HG02840 (cell line): ENCODE measurements around the gene DUSP14.
"Not testable (repeated sequence)": the region's sequence is repeated elsewhere in the genome, so short reads cannot be mapped to it uniquely, and the experiment has no call there.

ENCODE experiments used
- ATAC-seq: cut with Tn5 transposase; IDR thresholded peaks from one replicate; pipeline ENCODE4 v1.9.1; 2021; ENCODE audit warnings: mild to moderate bottlenecking, moderate library complexity, moderate number of reproducible peaks; ENCODE audit not compliant: unreplicated experiment, low FRiP score

The DUSP14 gene, protein sequence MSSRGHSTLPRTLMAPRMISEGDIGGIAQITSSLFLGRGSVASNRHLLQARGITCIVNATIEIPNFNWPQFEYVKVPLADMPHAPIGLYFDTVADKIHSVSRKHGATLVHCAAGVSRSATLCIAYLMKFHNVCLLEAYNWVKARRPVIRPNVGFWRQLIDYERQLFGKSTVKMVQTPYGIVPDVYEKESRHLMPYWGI

DNA sequence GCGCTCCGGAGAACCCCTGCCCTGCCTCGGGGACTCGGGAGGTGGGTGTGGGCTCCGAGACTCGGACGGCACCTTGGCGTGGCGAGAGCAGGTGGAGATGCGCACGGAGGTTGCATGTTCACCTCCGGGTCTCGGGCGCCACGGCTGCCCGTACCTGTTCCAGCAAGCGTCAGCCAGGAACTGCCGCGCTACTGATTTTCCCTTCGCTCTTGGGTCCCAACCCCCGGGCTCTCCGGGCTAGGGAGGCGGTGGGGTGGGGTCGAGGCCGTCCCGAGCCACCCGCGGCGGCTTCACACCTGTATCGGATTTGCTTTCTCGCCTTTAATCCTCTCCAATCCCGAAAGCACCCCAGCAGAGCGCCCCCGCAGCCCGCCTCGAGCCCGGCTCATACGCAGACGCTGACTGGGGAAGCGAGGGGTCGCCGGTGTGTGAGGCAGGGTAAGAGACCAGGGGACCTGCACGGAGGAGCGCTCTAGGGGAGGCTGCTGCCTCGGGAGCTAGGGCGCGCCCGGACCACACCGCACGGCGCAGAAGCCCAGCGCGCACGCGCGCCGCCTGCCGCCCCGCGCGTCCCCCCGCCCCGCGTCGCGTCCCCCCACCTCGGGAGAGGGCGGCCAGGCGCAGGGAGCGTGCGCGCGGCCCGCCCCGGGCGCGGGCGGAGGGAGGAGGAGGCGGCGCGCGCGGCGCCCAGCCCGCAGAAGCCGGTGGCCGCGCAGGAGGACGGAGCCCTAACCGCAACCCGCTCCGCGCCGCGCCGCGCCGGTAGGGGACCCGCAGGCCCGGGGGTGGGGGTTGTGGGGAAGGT is at the start of gene DUSP14:
TSS of gene DUSP14 (plus strand) at position 695 of the 805 bp plus-strand sequence. CDS start 22,382 bp downstream, outside the sequence.
- peak; percentile 69 for ATAC-seq

DNA sequence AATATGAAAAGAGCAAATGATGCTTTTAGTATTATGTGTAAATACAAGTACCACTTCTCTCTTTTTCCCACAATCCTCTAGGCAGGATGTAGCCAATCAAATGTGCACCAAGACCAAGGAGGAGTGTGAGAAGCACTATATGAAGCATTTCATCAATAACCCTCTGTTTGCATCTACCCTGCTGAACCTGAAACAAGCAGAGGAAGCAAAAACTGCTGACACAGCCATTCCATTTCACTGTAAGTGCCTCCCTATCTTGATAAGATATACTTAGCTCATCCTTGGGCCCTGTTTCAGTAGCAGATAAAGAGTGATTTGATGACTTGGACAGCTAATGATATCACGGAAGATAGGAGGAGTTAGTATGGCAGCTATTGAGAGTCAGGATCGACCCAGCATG is 49.3 kb upstream of the DUSP14 start:
- no peak for ATAC-seq

DNA sequence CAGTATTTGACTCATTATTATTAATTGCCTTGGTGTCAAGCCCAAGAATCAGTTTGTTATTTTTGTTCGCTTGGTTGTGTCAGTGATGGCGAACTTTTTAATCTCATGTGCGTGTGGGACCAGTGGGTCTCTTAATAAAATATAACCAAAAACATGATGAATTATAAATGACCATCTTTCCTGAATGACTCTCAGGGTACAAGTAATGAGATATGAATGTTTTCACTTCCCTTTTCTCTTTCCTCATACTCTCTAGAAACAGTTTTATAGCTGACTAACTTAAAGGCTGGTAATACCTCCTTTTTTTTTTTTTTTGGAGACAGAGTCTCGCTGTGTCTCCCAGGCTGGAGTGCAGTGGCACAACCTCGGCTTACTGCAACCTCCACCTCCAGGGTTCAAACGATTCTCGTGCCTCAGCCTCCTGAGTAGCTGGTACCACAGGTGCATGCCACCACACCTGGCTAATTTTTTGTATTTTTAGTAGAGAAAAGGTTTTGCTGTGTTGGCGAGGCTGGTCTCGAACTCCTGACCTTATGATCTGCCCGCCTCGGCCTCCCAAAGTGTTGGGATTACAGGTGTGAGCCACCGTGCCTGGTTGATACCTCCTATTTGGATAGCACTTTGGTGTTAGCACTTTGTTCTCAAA is 48.2 kb upstream of the DUSP14 start:
- ATAC-seq: not testable (repeated sequence)

DNA sequence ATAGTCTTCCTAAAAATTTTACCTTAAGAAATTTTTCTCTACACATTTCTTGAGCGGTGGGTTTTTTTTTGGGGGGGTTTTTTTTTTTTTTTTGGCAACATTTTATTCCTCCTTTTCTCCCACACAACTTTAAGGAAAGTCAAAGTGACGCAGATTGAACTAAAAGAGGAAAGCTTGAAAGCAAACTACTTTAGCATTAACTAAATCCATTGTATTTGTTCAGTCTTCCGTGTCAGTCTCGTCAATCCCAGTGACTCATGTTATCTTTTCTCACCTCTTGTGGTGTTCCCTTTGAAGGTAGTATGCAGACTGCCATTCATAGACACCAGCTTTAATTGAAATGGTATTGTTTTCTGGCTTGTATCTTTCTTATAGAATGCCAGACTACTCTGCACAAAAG is 43.7 kb upstream of the DUSP14 start:
- ATAC-seq: no peak

DNA sequence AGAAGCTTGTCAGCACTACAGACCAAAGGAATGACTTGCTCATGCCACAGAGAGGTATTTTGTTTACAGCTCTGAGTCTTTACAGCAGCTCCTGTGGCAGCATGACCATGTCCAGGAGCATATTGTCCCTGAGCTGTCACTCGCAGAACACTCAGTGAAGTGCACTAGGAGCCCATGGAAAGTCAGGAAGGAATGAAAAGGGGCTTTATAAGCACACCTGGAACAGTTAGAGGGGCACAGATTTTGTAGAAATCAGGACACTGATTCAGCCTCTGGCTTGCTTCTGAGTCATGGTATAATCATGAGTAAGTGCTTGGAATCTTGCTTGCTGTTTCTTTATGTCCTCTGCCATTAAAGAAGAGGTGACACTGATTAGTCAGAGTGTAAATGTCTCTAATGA is 42.0 kb upstream of the DUSP14 start:
- no peak for ATAC-seq

DNA sequence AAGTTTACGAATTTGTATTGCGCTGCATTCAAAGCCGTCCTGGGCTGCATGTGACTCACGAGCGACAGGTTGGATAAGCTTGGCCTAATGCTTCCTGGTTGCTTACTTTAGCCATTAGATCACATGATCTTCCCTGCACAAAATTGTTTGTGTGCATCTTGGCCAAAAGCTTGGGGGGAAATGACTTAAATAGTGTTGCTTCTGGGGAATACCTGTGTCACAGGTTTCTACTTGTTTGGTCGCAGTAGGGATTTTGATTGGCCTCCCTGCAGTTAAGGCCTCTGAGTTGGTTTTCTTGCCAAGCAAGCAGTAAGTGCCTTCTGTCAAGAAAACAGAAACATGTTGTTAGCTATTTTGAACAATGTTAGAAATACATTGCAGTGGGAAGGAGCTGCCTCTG is 39.6 kb upstream of the DUSP14 start:
- no peak for ATAC-seq

DNA sequence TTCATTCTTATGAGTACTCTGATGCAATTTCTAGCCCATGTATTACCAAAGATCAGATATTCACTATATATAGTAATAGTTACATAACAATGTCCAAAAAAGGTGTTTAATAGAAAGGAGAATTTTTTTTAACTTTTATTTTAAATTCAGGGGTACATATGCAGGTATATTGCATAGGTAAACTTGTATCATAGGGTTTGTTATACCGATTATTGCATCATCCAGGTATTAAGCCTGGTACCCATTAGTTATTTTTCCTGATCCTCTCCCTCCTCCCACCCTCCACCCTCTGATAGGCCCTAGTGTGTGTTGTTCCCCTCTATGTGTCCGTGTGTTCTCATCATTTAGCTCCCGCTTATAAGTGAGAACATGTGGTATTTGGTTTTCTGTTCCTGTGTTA is 31.9 kb upstream of the DUSP14 start:
- not testable (repeated sequence) for ATAC-seq

DNA sequence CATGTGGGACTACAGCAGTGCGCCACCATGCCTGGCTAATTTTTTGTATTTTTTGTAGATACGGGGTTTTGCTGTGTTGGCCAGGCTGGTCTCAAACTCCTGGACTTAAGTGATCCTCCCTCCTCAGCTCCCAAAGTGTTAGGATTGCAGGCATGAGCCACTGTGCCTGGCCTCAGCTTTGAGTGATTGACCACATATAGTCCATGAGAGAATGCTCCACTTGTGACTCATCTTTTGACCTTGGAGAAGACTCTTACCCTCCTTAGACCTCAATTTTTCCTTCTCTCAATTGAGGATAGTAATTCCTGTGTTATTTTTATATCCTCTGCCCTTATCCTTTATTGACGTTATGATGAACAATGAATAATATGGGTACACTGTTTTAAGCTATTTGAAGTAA is 30.9 kb upstream of the DUSP14 start:
- ATAC-seq: no peak

DNA sequence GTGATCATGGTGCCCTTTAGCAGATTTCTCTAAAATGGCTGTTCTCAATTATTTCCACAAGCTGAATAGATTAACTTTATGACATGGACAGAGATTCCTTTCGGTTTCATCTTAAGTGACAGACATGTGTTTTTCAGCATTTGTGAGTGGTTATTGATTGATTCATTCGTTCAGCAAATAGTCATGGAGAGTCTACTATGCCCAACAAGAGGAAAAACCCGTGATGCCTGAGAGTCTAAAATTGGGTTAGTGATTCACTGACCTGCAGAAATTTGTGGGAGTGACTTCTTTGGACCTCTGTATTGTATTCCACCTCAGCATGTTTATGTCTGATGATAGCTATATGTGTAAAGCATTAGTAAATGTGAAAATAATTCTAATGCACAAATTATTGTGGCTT is 28.0 kb upstream of the DUSP14 start:
- no peak for ATAC-seq

DNA sequence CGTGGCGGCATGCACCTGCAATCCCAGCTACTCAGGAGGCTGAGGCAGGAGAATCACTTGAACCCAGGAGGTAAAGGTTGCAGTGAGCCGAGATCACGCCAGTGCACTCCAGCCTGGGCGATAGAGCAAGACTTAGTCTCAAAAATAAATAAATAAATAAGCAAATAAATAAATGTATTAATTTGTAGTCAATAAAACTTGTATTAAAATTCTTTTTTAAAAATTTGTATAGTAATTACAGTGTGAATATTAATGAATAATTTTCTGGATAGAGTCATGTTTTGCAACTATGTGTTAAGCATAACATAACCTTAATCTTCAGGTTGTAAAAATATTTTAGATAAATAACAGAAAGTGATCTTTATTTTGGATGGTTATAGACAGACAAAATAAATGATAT is 27.2 kb upstream of the DUSP14 start:
- no peak for ATAC-seq

DNA sequence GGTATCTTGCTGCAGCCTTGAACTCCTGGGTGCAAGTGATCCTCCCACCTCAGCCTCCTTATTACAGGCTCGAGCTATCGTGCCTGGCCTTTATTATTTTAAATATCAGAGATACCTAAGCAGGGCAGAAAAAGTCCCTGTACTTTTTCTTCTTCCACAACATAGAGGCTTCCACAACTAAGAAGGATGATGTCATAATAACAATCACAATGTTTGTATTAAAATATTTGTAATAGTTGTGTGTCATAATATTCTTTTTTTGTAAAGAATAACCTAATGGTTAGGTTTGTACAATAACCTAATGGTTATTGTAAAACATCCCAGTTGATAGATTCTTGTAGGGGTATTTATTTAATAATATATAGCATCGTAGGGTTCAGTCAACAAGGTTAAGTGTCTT is 26.7 kb upstream of the DUSP14 start:
- no peak for ATAC-seq

DNA sequence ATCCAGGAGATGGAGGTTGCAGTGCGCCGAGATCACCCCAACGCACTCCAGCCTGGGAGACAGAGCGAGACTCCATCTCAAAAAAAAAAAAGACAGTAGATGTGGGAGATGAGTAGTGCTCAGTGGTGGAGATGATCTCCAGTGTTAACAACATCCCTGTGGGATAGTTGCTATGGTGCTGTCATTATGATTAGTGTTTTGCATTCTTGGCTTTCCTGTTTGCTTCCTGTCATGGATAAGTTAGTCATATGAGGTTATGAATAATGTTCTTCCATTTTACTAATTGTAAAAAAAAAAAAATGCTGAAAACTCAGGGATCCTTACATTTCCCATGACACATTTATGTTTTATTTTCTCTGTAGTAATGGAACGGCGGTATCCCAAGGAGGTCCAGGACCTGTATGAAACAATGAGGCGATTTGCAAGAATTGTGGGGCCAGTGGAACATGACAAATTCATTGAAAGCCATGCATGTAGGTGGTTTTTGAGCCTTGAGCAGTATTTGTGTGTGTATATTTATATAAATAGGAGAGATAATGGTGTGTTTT is 24.5 kb upstream of the DUSP14 start:
- ATAC-seq: no peak

DNA sequence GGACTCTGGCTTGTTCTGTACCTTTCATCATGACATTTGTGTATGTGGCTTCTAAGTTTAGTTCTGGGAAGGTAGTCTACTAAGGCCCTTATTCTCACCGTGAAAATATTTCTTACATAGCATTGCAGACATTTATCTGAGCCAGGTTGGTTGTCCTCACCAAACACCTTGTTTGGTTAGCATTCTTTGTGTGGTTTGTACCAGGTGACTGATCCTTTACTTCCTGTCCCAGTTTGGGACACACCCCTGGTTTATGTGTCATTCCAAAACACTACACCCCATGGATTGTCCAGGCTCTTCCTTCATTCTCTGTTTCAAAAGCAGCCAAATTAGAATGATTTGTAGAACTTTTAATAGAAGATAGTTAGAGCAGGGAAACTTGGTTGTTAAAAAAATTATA is 23.2 kb upstream of the DUSP14 start:
- no peak for ATAC-seq

DNA sequence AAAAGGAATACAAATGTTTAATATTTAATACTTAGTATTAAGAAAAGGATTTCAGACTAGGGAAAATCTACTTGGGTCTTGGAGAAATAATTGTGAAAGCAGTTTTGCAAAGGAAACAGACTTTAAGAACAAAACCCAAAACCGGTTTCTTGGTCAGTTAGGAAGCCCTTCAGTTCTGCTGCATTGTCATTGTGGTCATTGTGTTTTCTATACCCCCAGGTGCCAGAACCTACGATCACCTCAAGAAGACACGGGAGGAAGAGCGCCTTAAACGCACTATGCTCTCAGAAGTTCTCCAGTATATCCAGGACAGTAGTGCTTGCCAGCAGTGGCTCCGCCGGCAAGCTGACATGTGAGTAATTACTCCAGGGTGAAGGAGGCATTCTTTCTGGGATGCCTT is 19.5 kb upstream of the DUSP14 start:
- ATAC-seq: no peak

DNA sequence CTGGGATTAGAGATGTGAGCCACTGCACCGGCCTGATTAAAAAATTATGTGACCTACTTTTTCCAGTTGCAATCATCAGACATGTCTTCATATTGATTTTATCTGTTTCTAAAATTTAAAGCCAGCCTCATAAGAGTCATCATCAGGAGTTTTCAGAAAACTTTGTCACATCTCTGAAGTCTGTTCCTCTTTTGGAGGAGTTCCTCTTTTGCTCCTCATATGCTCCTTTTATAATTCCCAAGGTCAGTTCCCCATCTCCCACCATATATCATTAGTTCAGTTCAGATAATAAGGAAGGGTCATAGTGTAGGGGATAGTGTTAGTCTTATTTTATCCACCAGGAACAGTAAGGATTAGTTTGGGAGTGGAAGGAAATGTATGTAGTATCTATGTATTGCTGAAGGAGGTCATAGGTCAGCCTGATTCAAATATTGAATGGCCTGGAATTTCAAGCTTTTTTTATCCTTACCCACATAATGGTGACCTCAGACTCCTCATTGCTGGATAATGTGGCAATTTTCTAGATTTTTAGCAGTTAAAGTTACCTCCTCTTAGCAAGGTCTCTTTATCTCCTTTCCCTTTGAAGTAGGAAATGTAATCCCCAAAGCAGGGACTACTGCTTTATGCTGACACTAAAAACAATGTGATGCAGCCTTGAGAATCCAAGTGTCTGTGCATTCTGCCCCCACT is 13.8 kb upstream of the DUSP14 start:
- no peak for ATAC-seq

DNA sequence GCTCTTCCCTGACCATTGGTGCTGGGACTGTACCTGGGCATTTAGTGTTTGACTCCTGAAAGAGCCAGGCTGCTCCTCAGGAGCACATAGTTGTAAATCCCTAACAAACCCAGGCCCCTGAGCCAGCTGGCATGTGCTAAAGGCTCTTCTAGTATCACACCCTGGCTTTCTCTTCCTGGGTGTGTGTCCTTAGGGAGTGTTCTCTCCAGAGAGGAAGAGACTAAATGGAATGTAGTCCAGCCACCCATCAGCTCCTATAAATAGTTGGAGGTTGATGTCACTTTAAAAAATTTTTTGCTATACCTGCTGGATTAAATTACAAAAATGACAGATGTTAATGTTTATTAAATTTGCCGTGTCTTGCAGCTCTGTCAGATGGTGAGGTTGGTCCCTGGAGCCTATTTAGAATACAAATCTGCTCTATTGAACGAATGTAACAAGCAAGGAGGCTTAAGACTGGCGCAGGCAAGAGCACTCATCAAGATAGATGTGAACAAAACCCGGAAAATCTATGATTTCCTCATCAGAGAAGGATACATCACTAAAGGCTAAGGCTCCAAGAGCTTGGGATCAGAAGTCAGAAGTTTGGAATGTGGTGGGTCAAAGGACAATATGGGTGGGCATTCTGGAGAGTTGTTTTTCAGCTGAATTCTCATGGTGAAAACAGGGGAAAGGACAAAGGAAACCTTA is 13.1 kb upstream of the DUSP14 start:
- no peak for ATAC-seq

DNA sequence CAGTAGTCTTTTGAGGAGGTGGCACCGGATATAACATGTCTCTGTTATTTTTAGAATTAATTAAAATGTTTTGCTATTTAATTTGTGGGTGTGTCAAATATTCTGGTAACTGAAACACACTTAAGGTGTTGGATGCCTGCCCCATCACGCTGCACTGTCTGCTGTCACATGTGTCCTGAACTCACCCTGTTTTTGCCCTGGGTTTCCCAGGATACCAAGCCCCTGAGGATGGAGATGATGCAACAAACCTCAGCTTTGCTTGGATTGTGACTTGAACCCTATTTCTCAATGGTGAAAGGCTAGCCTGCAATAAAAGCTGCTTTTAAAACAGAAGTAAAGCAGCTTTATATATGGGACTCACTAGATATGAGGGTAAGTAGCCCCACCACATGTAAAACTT is 11.5 kb upstream of the DUSP14 start:
- ATAC-seq: no peak

DNA sequence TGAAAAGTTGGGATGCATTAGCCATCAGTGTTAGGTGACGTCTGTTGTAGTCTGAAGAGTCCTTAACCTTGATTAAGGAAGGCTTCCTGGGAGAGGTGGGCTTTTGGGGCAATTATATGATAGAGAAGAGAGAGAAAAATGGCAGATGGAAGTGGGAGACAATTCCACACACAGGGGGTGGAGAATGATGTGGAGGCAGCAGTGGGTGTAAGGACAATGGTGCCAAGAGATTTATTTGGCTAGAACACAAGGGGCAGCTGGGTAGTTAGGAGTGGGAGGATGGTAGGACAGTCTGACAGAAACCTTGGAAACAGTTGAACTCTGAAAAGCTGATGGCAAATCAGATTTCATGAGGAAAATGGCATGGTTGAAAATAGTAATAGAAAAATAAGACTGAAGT is 10.7 kb upstream of the DUSP14 start:
- no peak for ATAC-seq

DNA sequence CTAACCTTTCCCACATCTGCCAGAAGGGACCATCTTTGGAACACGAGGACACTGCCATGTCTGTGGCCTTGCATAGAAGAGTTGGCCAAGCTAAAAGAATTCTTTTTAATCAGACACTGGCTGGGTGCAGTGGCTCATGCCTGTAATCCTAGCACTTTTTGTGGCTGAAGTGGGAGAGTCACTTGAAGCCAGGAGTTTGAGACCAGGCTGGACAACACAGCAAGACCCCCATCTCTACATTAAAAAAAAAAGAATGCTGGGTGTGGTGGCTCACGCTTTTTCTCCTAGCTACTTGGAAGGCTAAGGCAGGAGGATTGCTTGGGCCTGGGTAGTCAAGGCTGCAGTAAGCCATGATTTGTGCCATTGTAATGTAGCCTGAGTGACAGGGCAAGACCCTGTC is 9.3 kb upstream of the DUSP14 start:
- no peak for ATAC-seq

DNA sequence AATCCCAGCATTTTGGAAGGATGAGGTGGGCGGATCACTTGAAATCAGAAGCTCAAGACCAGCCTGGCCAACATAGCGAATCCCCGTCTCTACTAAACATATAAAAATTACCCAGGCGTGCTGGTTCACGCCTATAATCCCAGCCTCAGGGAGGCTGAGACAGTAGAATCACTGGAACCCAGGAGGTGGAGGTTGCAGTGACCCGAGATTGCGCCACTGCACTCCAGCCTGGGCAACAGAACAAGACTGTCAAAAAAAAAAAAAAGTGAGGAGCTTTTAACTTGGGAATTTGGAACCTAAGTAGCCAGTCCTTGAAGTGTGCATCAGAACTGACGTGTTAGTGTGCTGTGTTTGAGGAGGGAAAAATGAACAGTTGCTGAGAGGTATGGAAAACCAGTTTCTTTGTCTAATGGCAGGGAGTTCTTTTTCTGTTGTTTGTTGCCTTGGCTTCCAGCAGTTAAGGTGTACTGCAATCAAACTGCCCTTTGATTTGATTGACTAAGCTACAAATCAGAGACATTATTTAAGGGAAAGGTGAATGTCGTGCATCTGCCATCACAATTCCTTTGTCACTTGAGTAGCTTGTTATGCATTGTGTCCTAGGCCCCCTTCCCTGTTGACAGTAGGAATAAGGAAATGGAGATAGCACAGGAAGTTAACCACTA is 8.6 kb upstream of the DUSP14 start:
- no peak for ATAC-seq
